Epithelial cell of esophagus (primary cell): Measurements from ENCODE around the gene UBTF.

Experiments
- DNase-seq: peaks from one replicate; pipeline ENCODE4 v3.0.0; 2010; ENCODE audit warnings: low read depth
- H3K4me3 ChIP-seq: 2 replicates; pipeline ENCODE4 v1.5.1; 2011; ENCODE audit warnings: mild to moderate bottlenecking, low read length, control low read depth
- TF ChIP-seq, protein P1 (sequence below): IDR thresholded peaks from 2 replicates; pipeline ENCODE4 v1.5.1; 2011; ENCODE audit warnings: low read depth, mild to moderate bottlenecking, low read length, control low read depth, inconsistent platforms; ENCODE audit not compliant: insufficient read depth; ENCODE audit errors: missing control alignments

The UBTF gene

DNA sequence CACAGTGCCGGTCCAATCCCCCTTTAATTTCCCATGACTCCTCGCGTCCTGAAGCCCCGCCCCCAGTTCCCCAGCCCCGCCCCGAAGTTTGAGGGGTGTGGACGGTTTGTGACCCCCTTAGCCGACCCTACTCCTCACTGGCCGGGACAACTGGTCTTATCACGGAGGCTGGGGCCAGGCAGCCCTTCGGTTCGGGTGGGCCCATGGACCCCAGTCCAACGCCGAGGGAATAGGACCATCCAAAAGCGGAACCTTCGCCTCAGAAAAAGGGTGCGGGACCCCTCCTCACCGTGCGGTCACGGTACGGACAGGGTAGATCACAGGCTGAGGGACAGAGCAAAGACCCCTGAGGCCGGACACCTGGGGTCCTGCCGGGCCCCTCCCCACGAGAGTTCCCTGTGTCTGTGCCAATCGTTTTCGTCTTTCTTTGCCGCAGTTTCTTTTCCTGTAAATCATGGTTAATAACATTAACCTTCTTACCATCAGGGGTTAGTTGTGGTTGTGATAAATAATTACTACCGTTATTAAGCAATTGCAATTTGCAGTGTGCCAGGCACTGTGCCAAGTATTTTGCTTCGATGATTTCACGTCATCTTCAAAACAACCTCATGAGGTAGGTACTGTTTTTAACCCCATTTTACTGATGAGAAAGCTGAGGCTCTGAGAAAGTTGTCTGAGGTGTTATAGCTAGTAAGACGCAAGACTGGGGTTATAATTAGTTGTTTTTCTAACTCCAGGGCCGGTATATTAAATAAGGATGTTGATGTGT is 32.2 kb downstream of the UBTF start:
- TF ChIP-seq, protein P1, sequence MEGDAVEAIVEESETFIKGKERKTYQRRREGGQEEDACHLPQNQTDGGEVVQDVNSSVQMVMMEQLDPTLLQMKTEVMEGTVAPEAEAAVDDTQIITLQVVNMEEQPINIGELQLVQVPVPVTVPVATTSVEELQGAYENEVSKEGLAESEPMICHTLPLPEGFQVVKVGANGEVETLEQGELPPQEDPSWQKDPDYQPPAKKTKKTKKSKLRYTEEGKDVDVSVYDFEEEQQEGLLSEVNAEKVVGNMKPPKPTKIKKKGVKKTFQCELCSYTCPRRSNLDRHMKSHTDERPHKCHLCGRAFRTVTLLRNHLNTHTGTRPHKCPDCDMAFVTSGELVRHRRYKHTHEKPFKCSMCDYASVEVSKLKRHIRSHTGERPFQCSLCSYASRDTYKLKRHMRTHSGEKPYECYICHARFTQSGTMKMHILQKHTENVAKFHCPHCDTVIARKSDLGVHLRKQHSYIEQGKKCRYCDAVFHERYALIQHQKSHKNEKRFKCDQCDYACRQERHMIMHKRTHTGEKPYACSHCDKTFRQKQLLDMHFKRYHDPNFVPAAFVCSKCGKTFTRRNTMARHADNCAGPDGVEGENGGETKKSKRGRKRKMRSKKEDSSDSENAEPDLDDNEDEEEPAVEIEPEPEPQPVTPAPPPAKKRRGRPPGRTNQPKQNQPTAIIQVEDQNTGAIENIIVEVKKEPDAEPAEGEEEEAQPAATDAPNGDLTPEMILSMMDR = no peak
- peak; percentile 48 for DNase-seq
- peak overlapping the region; percentile 93 for H3K4me3 ChIP-seq

DNA sequence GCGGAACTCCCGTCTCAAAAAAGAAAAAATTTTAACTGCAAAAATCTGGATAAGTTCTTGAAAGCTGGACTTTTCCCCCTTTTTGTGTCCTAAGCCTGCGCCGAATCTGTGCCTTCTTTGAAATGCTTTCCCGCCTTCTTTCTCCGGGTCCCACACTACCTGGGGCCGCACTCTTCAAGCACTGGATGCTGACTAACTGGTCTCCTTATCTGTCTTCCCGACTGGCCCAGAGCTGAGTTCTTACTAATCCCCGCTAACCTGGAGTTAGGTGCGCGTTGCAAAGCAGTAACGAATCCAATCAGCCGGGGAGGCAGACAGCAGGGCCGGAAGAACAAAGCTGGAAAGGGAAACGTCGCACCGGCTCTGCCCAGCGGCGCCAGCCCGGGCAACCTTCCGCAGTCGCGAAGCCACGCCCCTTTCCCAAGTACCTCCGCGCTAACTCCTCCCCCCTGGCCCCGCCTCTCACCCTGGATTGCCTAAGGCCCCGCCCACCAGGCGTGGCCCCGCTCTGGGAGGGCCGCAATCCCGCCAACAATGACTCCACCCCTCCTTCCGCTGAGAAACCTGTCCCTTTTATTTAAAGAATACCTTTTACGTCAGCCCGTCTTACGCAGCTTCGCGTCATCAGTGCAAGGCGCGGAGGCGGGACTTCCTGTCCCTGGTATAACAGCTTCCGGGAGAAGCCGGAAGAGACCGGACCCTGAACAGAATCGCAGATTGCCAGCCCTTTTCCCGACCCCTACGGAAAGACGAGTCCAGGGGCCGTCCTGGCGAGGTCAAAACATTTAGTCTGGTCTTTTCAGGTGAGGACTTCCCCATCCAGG is 33.0 kb downstream of the UBTF start, which contains the start of gene TMUB2:
TSS of gene TMUB2 (plus strand) at position 666 of the 824 bp plus-strand sequence. CDS start 737 bp downstream, outside the sequence.
- TF ChIP-seq, protein P1 = no peak
- H3K4me3 ChIP-seq = peak within 1 kb of the TSS; percentile 93
- DNase-seq = peak; percentile 99

DNA sequence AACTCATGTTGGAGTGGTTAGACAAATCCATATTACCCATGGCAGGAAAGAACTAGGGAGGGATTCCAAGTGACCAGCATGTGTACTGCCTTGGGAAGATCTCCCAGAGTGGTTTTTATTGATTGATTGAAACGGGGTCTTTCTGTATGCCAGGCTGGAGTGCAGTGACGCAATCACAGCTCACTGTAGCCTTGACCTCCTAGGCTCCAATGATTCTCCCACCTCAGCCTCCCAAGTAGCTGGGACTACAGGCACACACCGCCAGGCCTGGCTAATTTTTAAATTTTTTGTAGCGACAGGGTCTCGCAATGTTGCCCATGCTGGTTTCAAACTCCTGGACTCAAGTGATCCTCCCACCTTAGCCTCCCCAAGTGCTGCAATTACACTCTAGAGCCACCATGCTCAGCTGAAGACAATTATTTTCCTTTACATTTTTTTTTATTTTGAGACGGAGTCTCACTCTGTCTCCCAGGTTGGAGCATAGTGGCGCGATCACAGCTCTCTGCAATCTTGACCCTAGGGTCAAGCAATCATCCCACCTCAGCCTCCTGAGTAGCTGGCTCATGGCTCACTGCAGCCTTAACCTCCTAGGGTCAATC is 35.2 kb downstream of the UBTF start:
- TF ChIP-seq, protein P1 = no peak
- no peak overlapping the region for H3K4me3 ChIP-seq
- no peak for DNase-seq

DNA sequence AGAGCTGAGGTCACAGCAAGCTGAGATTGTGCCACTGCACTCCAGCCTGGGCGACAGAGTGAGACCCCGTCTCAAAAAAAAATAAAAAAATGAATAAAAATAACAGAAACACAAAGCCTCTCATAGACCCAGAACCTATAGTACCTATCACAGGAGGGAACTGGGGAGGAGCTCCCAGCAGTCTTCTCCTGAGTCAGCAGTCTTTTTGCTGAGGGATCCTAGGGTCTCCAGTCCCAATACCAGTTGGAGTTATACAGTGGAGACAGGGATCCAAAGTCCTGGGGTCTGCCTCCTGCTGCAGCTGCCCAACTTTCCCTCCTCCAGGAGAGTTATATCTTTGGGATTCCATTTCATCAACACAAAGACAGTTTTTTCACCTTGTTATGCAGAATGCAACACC is 36.5 kb downstream of the UBTF start:
- no peak overlapping the region for H3K4me3 ChIP-seq
- DNase-seq = no peak
- TF ChIP-seq, protein P1 = no peak

DNA sequence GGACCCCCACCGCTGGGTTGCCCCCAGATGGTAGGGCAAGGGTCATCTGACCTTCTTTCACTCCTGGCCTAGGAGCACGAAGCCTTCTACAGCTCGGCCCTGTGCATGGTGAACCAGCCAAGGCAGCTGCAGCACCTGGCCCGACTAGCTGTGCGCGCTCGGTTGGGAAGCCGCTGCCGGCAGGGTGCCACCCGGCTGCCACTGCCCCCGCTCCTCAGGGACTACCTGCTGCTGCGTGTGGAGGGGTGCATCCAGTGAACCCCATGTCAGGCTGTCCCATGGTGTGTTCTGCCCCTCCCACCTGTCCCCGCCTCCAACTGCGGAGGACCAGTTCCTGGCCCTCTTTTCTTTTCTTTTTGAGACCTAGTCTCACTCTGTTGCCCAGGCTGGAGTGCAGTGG is 41.3 kb downstream of the UBTF start:
- TF ChIP-seq, protein P1 = no peak

DNA sequence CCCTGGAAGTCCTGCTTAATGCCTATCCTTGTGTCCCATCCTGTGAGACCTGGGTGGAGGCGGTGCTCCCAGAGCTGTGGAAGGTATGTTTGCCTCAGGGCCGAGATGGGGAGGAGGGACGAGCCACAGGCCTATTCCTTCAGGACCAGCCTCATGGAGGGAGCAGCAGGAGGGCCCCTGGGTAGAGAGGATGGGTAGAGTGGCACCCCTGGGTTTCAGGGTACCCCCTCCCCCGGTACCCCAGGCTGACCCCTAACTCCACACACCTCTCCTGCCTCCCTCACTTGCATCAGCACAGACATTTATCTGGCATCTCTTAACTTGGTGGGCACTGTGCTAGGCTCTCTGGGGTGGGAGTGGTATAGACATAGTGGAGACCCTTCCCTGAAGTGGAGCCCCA is 41.8 kb downstream of the UBTF start:
- H3K4me3 ChIP-seq = no peak overlapping the region
- no peak for DNase-seq
- TF ChIP-seq, protein P1 = no peak

More for the DNA sequence above, 41.3 kb downstream of the UBTF start:
- H3K4me3 ChIP-seq = no peak overlapping the region
- no peak for DNase-seq
